ENCODE results near the gene GRM3. TPM values are rescaled to one million over a fixed set of nuclear protein-coding genes. Genes with fewer than 3 reads are reported as not detected.

GRM3 gene
- total and polyA plus RNA-seq, 2 of the 8 experiments (the other 6 are each of a cell fraction or from before 2014, with no cell fraction given) = 3.1 to 4.2 TPM

GRCh38 chr7:86749741-86750665 lies 106.3 kb downstream of the GRM3 start (continued):
- TF ChIP-seq PHF8 (conservative IDR thresholded peaks at IDR 0.05; ENCODE audit: low read depth, low read length) = no peak
- no peak for TF ChIP-seq SIN3A (conservative IDR thresholded peaks at IDR 0.05 in 1 of 2, IDR thresholded peaks at IDR 0.05 in 1 of 2; ENCODE audit: low read depth in 1 of 2, low read length in 2 of 2)
- no peak for TF ChIP-seq POLR2A (IDR thresholded peaks at IDR 0.05; ENCODE audit: control extremely low read depth in 1 of 2, low read depth in 2 of 2, low read length in 2 of 2)
- TF ChIP-seq RXRA (IDR thresholded peaks at IDR 0.05; ENCODE audit: insufficient read depth, low read depth, low read length) = no peak
- TF ChIP-seq HDAC6 (IDR thresholded peaks at IDR 0.05; ENCODE audit: low read depth, low read length) = no peak
- no peak for TF ChIP-seq RNF2 (IDR thresholded peaks at IDR 0.05; ENCODE audit: borderline replicate concordance, low read depth, low read length, missing control alignments, poor library complexity, severe bottlenecking)
- no peak for TF ChIP-seq SP1 (IDR thresholded peaks at IDR 0.05; ENCODE audit: low read depth, low read length)
- no peak for TF ChIP-seq SP2 (IDR thresholded peaks at IDR 0.05; ENCODE audit: low read length)

Data from H1 (cell line).